Caco-2 (cell line): ENCODE measurements around the gene HMG20A. TPM values are rescaled to one million over a fixed set of nuclear protein-coding genes. Genes with fewer than 3 reads are reported as not detected.

Experiments used
- BruUV-seq: library from RNA; stranded (reverse); fragments of 400-500 nt; replicated peaks from 2 replicates; lab custom pipeline; 2021; lab: Mats Ljungman, UMichigan
- CTCF ChIA-PET: fragments of 300-600 bp; sonication (Branson Sonifier 250); formaldehyde crosslinking; loops from one replicate; lab custom pipeline; 2022; ENCODE audit warnings: antibody characterized with exemption; lab: Charles Lee
- POLR2A ChIA-PET: fragments of 300-600 bp; sonication (Branson Sonifier 250); formaldehyde crosslinking; loops from one replicate; lab custom pipeline; 2022; ENCODE audit warnings: antibody characterized with exemption; lab: Charles Lee
- DNase-seq, 2 experiments: peaks; one replicate each; pipeline versions ENCODE4 v3.0.0 to v3.0.0-alpha.2; 2020 to 2022
- H3K27me3 ChIP-seq: replicated peaks from 2 replicates; pipeline ENCODE4 v1.6.0; 2011; ENCODE audit warnings: low read length; ENCODE audit not compliant: control insufficient read depth, insufficient read depth
- H3K36me3 ChIP-seq: 2 replicates; pipeline ENCODE4 v1.5.1; 2011; ENCODE audit warnings: low read length; ENCODE audit not compliant: control insufficient read depth, insufficient read depth
- H3K4me1 ChIP-seq: fragments of 250-450 bp; sonication (Bioruptor Pico); 2 replicates; pipeline ENCODE4 v1.5.1; 2020; ENCODE audit warnings: mild to moderate bottlenecking
- H3K4me3 ChIP-seq: 2 replicates; pipeline ENCODE4 v1.5.1; 2011; ENCODE audit warnings: low read depth, mild to moderate bottlenecking, control low read depth, low read length
- H3K9me3 ChIP-seq: fragments of 250-450 bp; sonication (Bioruptor Pico); 2 replicates; pipeline ENCODE4 v1.5.1; 2020; ENCODE audit warnings: mild to moderate bottlenecking, moderate library complexity
- H3K27ac Mint-ChIP-seq: one replicate; pipeline ENCODE4 v1.8.0; 2022; ENCODE audit warnings: mixed read lengths; ENCODE audit not compliant: unreplicated experiment
- H3K27me3 Mint-ChIP-seq: one replicate; pipeline ENCODE4 v1.8.0; 2022; ENCODE audit warnings: mixed read lengths; ENCODE audit not compliant: insufficient read depth, unreplicated experiment
- H3K36me3 Mint-ChIP-seq: one replicate; pipeline ENCODE4 v1.8.0; 2022; ENCODE audit warnings: mild to moderate bottlenecking, mixed read lengths; ENCODE audit not compliant: insufficient read depth, unreplicated experiment
- H3K4me1 Mint-ChIP-seq: one replicate; pipeline ENCODE4 v1.8.0; 2022; ENCODE audit warnings: low read depth, mixed read lengths; ENCODE audit not compliant: unreplicated experiment
- H3K4me3 Mint-ChIP-seq: one replicate; pipeline ENCODE4 v1.8.0; 2022; ENCODE audit warnings: mild to moderate bottlenecking, moderate library complexity, mixed read lengths; ENCODE audit not compliant: unreplicated experiment
- H3K9me3 Mint-ChIP-seq: one replicate; pipeline ENCODE4 v1.8.0; 2022; ENCODE audit warnings: mixed read lengths; ENCODE audit not compliant: unreplicated experiment
- intact Hi-C: fragments of 100-400 bp; cut with micrococcal nuclease; formaldehyde crosslinking; loops from one replicate; pipeline ENCODE4 v1.10.0; 2022; ENCODE audit not compliant: unreplicated experiment
- total RNA-seq: library from RNA; stranded (reverse); gene quantifications from 2 replicates; pipeline ENCODE4 v1.2.3, GENCODE V29; 2022
- TF ChIP-seq, protein P1 (sequence below), 2 experiments: fragments of 200-600 bp in 1 of 2; IDR thresholded peaks; 1 replicate in 1 of 2; 2 replicates in 1 of 2; pipeline versions ENCODE4 v1.5.1 to v1.8.0; 2011 to 2022; ENCODE audit warnings: antibody characterized with exemption in 1 of 2, control low read depth in 1 of 2, inconsistent platforms in 1 of 2, low read depth in 1 of 2, low read length in 1 of 2, mild to moderate bottlenecking in 1 of 2, moderate library complexity in 1 of 2; ENCODE audit not compliant: insufficient read depth in 1 of 2, severe bottlenecking in 1 of 2, unreplicated experiment in 1 of 2

The HMG20A gene
- total RNA-seq, 1 experiment from 2014 or later, result 34.0 TPM

DNA sequence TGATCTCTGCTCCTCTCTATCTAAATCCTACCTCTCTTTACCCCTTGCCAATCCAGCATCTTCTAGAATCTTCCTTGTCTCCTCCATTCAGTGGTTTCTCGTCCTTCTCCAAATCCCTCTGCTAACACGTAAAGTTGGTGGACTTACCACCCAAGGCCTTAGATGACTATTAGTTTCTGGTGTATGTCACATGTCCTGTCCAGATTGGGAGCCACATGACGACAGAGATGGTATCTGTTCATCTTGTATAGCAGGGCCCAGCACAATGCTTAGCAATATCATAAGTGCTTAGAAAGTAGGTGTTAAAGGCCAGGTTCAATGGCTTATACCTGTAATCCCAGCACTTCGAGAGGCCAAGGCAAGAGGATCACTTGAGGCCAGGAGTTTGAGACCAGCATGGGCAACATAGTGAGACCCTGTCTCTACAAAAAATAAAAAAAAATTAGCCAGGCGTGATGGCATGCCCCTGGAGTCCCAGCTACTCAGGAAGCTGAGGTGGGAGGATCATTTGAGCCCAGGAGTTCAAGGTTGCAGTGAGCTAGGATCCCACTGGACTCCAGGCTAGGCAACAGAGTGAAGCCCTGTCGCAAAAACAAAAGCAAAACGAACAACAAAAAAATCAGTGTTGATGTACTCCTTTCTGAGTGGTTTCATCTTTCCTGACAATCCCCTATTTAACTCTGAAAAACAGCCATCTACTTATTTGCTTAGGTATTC is 81.8 kb downstream of the HMG20A start:
- intact Hi-C loops, result loop anchor here (2.0 kb wide), 2 partner anchors 24 to 40 kb away; no protein-coding TSS in a partner anchor
- no peaks in the 10 kb centered on the region for H3K27me3 Mint-ChIP-seq
- peaks cover 30% of the 10 kb centered on the region for H3K4me1 Mint-ChIP-seq
- H3K9me3 ChIP-seq, result no peaks in the 10 kb centered on the region
- TF ChIP-seq, protein P1, sequence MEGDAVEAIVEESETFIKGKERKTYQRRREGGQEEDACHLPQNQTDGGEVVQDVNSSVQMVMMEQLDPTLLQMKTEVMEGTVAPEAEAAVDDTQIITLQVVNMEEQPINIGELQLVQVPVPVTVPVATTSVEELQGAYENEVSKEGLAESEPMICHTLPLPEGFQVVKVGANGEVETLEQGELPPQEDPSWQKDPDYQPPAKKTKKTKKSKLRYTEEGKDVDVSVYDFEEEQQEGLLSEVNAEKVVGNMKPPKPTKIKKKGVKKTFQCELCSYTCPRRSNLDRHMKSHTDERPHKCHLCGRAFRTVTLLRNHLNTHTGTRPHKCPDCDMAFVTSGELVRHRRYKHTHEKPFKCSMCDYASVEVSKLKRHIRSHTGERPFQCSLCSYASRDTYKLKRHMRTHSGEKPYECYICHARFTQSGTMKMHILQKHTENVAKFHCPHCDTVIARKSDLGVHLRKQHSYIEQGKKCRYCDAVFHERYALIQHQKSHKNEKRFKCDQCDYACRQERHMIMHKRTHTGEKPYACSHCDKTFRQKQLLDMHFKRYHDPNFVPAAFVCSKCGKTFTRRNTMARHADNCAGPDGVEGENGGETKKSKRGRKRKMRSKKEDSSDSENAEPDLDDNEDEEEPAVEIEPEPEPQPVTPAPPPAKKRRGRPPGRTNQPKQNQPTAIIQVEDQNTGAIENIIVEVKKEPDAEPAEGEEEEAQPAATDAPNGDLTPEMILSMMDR (IDR thresholded peaks at IDR 0.05; ENCODE audit: insufficient read depth in 1 of 2, low read depth in 1 of 2, low read length in 1 of 2, severe bottlenecking in 1 of 2, unreplicated experiment in 1 of 2), result no peak
- H3K4me3 Mint-ChIP-seq, result peak overlapping the region; percentile 30
- H3K4me3 ChIP-seq, result no peak overlapping the region
- ChIA-PET POLR2A (no interaction called here), CTCF (interaction anchor here (3.1 kb wide), 1 partner anchor 41 kb away, joined by 14 read pairs; no protein-coding TSS in a partner anchor)
- H3K36me3 Mint-ChIP-seq, result peaks cover 14% of the 10 kb centered on the region
- no peaks in the 10 kb centered on the region for H3K27me3 ChIP-seq
- no peaks in the 10 kb centered on the region; the same call in 1 of the 2 replicates for H3K36me3 ChIP-seq
- no peaks in the 10 kb centered on the region for H3K9me3 Mint-ChIP-seq
- peaks cover 17% of the 10 kb centered on the region for H3K4me1 ChIP-seq
- no peak for DNase-seq
- BruUV-seq, result no TSS peak
- peak overlapping the region; percentile 80 for H3K27ac Mint-ChIP-seq

DNA sequence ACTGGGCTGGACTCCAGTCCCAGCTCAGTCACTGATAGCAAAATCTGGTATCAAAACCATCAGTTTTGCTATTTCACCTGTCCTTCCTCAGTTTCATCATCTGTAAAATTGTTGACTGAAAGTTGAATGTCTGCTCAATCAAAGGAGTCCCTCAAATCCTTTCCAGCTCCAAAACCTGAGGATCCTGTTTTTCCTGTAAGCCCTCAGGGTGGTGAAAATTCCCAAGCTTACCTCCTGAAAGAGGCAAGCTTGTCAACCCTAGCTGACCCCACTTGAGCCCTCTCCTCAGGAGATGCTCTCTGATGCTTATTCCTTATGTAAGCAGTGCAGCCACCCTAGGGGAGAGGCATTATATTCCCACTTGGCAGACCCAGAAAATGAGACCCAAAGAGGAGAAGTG is 82.6 kb downstream of the HMG20A start:
- ChIA-PET POLR2A (no interaction called here), CTCF (interaction anchor here (3.1 kb wide), 1 partner anchor 40 kb away, joined by 14 read pairs; no protein-coding TSS in a partner anchor)
- no peaks in the 10 kb centered on the region for H3K9me3 Mint-ChIP-seq
- Histone ChIP-seq H3K9me3 (no peaks in the 10 kb centered on the region), H3K27me3 (no peaks in the 10 kb centered on the region), H3K4me1 (peaks cover 17% of the 10 kb centered on the region), H3K4me3 (no peak overlapping the region), H3K36me3 (no peaks in the 10 kb centered on the region; the same call in 1 of the 2 replicates)
- H3K27ac Mint-ChIP-seq, result peak overlapping the region; percentile 80
- intact Hi-C loops, result loop anchor here (2.0 kb wide), 2 partner anchors 24 to 40 kb away; no protein-coding TSS in a partner anchor
- peaks cover 14% of the 10 kb centered on the region for H3K36me3 Mint-ChIP-seq
- no TSS peak for BruUV-seq
- H3K4me1 Mint-ChIP-seq, result peaks cover 29% of the 10 kb centered on the region
- DNase-seq, result peak; percentile 58 to 77
- no peaks in the 10 kb centered on the region for H3K27me3 Mint-ChIP-seq
- peak overlapping the region; percentile 30 for H3K4me3 Mint-ChIP-seq
- TF ChIP-seq, protein P1 (IDR thresholded peaks at IDR 0.05; ENCODE audit: insufficient read depth in 1 of 2, low read depth in 1 of 2, low read length in 1 of 2, severe bottlenecking in 1 of 2, unreplicated experiment in 1 of 2), result no peak

DNA sequence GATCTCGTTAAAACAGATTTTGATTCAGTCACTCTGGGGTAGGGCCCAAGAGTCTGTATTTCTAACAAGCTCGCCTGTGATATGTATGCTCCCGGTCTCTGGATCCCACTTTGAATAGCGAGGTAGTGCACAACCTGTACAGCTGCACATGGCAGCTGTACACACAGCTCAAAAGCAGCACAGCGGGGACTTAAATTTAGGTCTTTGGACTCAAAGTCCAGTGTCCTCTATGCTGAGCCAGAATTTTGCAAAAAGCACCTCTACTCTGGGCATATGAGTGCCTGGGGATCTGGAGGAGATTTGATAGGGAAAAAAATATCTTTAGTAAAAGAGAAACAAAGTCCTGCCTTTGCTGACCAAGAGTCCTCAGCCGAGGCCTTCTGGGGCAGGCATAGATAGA is 83.1 kb downstream of the HMG20A start:
- H3K4me3 Mint-ChIP-seq, result no peak overlapping the region
- no peaks in the 10 kb centered on the region for H3K27me3 ChIP-seq
- POLR2A ChIA-PET, result no interaction called here
- H3K27me3 Mint-ChIP-seq, result no peaks in the 10 kb centered on the region
- H3K4me1 ChIP-seq, result peaks cover 17% of the 10 kb centered on the region
- peaks cover 29% of the 10 kb centered on the region for H3K4me1 Mint-ChIP-seq
- TF ChIP-seq, protein P1 (IDR thresholded peaks at IDR 0.05; ENCODE audit: insufficient read depth in 1 of 2, low read depth in 1 of 2, low read length in 1 of 2, severe bottlenecking in 1 of 2, unreplicated experiment in 1 of 2), result no peak
- peaks cover 14% of the 10 kb centered on the region for H3K36me3 Mint-ChIP-seq
- no TSS peak for BruUV-seq
- H3K36me3 ChIP-seq, result no peaks in the 10 kb centered on the region; the same call in 1 of the 2 replicates
- DNase-seq, result no peak
- CTCF ChIA-PET, result interaction anchor here (3.1 kb wide), 1 partner anchor 40 kb away, joined by 14 read pairs; no protein-coding TSS in a partner anchor
- intact Hi-C loops, result loop anchor here (2.0 kb wide), 2 partner anchors 23 to 39 kb away; no protein-coding TSS in a partner anchor
- no peaks in the 10 kb centered on the region for H3K9me3 ChIP-seq
- peak overlapping the region; percentile 80 for H3K27ac Mint-ChIP-seq
- H3K9me3 Mint-ChIP-seq, result no peaks in the 10 kb centered on the region
- H3K4me3 ChIP-seq, result no peak overlapping the region
